Stimulated activated CD4-positive, alpha-beta T cell treated with anti-CD3 and anti-CD28 coated beads, Interleukin-15, amount 100 ng/mL, for 48 hours (primary cell): ENCODE results near the gene TMA7.
"Not testable (repeated sequence)": the region's sequence is repeated elsewhere in the genome, so short reads cannot be mapped to it uniquely, and the experiment has no call there.

Experiments used
- DNase-seq, 2 donors: peaks; one replicate each; pipeline ENCODE4 v3.0.0-alpha.2; 2020; ENCODE audit warnings: low read depth in 2 of 2

TMA7 gene

GRCh38 chr3:48435774-48436476 is 4.1 kb upstream of the TMA7 start:
- peak; percentile 65 to 79 for DNase-seq

GRCh38 chr3:48436477-48436787 is 3.6 kb upstream of the TMA7 start:
- DNase-seq: no peak

- no peak for DNase-seq
Measured at GRCh38 chr3:48436855-48437254, 3.2 kb upstream of the TMA7 start.

- no peak for DNase-seq
Measured at GRCh38 chr3:48437812-48438211, 2.2 kb upstream of the TMA7 start.

- DNase-seq: no peak
Measured at GRCh38 chr3:48440590-48440958, 517 bp downstream of the TMA7 start.

GRCh38 chr3:48441940-48442339 is 1.9 kb downstream of the TMA7 start:
- no peak for DNase-seq

- DNase-seq: no peak
Measured at GRCh38 chr3:48445277-48445882, 5.3 kb downstream of the TMA7 start.

- DNase-seq: no peak
Measured at GRCh38 chr3:48446043-48446424, 6.0 kb downstream of the TMA7 start.

GRCh38 chr3:48446425-48447193 is 6.6 kb downstream of the TMA7 start, which contains the start of gene ATRIP:
Gene ATRIP (plus strand): TSS chr3:48446737. CDS start chr3:48446846, 109 bp downstream.
- DNase-seq: peak; percentile 64 to 84

GRCh38 chr3:48451270-48451669 is 11.2 kb downstream of the TMA7 start:
- DNase-seq: no peak

GRCh38 chr3:48456456-48456855 is 16.4 kb downstream of the TMA7 start:
- DNase-seq: no peak

GRCh38 chr3:48459331-48459730 is 19.3 kb downstream of the TMA7 start:
- no peak for DNase-seq

- DNase-seq: no peak
Measured at GRCh38 chr3:48459773-48460516, 19.9 kb downstream of the TMA7 start.

- no peak for DNase-seq
Measured at GRCh38 chr3:48460517-48460902, 20.5 kb downstream of the TMA7 start.

- not testable (repeated sequence) for DNase-seq
Measured at GRCh38 chr3:48461767-48462166, 21.7 kb downstream of the TMA7 start.

- DNase-seq: no peak
Measured at GRCh38 chr3:48463703-48464102, 23.6 kb downstream of the TMA7 start.

GRCh38 chr3:48464713-48465221 is 24.7 kb downstream of the TMA7 start:
- no peak for DNase-seq

GRCh38 chr3:48465237-48465530 is 25.1 kb downstream of the TMA7 start:
- no peak for DNase-seq

- peak; percentile 68 to 75 for DNase-seq
Measured at GRCh38 chr3:48465531-48466378, 25.7 kb downstream of the TMA7 start.

- no peak for DNase-seq
Measured at GRCh38 chr3:48466386-48467109, 26.5 kb downstream of the TMA7 start.

GRCh38 chr3:48467110-48467454 is 27.0 kb downstream of the TMA7 start:
- DNase-seq: no peak
